Endothelial cell of coronary artery (primary cell): ENCODE measurements around the gene SEPSECS. TPM values are rescaled to one million over a fixed set of nuclear protein-coding genes. Genes with fewer than 3 reads are reported as not detected.

ENCODE experiments used
- total RNA-seq: library from RNA; depleted of rRNA; stranded (reverse); fragments of >200 nt; gene quantifications from 2 replicates; pipeline ENCODE4 v1.2.3, GENCODE V29; 2014

The SEPSECS gene
- 5.2 and 5.8 TPM in 2 replicates for total RNA-seq

DNA sequence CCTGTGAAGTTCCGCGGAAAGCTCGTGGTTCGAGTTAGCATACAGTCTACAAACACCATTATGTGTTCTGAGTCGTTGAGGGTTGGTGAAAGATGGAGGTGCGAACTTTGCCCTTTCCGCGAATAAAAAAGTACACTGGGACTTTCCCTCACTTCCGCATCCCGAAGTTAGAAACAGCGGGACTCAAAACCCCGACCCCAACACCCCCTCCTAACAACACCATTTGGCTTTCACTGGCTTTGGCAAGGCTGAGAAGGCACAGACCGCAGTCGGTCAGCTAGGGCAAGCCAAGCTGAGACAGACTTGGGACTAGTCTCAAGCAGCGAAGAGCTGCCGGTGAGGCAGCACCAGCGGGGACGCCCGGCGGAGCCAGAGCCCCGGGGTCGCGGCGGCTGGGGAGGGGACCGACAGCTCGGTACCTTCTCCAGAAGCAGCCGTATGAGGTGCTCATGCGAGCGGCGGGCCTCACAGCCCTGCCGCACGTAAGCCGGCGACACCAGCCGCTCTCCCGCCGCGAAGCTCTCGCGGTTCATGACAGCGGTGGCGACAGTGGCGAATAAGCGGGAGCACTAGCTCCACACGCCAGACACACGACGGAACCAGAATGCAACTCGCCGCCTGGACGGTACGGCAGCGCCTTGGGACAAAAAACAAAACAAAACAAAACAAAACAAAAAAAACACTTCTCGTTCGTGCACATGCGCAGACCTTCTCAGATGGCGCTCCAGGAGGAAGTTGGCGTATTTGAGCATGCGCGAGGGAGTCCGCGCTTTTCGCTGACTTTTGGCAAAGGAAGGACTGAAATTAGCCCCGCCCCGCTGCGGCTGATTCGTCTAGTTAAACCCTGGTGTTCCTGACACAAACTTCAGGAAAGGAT is at the start of gene SEPSECS:
Gene SEPSECS (minus strand): TSS at position 613 of the 877 bp plus-strand sequence. CDS start 80 bp downstream, at position 533.

Other genes with a start within 250 kb of the SEPSECS start
- 9.3 and 11.6 TPM in 2 replicates for gene CCDC149, start 247.4 kb downstream of the SEPSECS start, total RNA-seq
- under 0.01 TPM in 2 replicates for gene LGI2, start 129.5 kb downstream of the SEPSECS start, total RNA-seq
- 16.1 and 20.7 TPM in 2 replicates for gene PI4K2B, start 73.6 kb upstream of the SEPSECS start, total RNA-seq
- gene ZCCHC4, start 152.3 kb upstream of the SEPSECS start, total RNA-seq = 6.2 and 7.8 TPM in 2 replicates
- 17.6 and 19.3 TPM in 2 replicates for gene ANAPC4, start 216.8 kb upstream of the SEPSECS start, total RNA-seq